SKM-1 treated with dmso at 0.1 percent for 144 hours (cell line): ENCODE data around the gene PHF21B.

Source experiments
- DNase-seq: peaks from one replicate; lab custom pipeline; 2025; ENCODE audit not compliant: unreplicated experiment; lab: John Stamatoyannopoulos, UW

The PHF21B gene

DNA sequence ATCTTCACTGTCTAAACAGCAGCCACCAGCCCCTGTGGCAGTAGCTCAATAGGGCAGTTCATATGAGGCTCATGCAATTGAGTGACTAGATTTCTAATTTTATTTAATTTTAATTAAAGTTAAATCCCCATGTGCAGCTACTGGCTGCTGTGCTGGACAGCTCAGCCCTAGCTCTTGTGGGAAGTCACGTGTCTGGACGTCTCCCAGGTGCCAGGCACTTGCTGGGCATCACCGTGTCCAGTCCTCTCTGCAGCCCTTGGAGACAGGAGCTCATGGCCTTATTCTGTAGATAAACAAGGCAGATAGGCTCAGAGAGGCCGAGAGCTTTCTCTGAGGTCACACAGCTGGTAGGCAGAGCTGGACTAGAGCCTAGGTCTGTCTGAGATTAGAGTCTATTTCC lies 162.4 kb downstream of the PHF21B start:
- DNase-seq, result no peak

DNA sequence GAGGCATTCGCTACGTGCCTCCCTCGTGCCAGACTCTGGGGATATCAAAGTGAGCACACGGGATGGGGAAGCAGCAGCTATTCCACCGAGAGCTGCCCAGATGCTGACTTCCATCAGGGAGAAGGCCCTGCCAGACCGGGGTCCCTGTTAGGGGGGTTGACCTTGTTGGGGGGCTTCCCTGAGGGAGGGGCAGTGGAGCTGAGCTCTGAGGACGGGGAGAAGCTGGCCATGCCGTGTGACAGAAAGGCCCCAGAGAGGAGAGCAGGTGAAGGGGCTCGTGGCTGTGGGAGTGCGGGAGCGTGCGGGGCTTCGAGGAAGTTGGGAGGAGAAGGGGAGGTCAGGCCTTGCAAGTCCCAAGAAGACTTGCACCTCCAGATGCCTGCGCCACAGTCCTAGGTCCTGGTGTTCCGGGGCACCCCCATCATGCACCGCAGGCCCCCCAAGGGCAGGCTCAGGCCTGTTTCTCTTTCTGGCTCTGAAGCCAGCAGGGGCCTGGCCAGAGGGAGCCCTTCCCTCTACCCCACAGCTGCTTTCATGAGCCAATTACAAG lies 163.0 kb downstream of the PHF21B start:
- no peak for DNase-seq

DNA sequence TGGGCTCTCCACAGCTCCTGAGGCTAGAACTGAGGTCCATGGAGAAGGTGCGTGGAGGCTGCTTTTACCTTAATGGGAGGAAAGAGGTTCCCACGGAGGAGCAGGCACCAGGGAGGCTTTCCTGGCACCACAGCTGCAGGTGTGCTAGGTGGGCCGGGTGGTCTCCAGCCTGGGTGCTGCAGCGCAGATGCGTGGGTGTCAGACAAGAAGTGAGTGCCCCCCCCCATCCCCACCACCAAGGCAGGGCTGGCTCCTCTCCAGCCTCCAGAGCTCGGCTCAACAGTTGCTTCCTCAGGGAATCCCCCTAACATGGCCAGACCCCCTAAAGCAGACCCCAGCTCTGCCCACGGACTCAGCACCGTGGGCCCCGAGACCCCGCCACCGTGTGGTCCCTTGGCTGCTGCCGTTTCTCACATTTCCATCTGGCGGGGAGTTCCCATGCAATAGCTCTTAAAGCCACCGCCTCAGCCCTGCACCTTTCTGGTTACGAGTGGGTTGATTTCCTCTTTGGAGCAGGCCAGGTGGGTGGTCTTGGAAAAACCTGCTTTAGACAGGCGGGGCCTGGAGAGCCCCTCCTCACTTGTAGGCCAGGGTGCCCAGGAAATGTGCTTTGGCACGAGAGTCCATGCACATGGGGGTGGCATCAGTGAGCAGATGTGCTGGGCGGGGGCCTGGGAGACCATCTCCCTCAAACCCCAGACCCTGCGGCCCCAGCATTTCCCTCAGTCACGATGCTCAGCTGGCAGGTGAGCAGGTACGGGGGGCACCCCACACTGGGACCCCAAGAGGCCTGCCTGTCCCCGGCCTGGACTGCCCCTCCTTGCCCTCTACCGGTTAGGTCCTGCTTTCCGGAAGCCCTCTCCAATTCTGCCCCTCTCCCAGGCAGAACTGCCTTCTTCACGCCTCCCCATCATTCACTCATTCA lies 163.7 kb downstream of the PHF21B start:
- no peak for DNase-seq

DNA sequence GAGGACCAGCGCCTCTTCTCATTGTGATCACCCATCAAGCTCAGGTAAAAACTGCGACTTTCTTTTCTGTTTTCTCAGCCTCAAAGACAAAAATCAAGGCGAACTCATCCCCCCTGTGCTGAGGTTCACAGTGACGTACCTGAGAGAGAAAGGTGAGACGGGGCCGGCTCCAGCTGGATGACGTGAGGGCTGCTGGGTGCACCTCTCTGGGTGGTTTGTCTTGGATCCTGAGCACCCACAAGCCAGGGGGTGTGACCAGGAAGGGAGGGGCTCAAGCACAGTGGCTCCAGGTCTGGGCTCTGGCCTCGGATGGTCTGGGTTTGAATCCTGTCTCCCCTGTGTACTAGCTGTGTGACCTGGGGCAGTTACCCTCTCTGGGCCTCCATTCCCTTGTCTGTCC lies 164.6 kb downstream of the PHF21B start:
- no peak for DNase-seq

- DNase-seq, result no peak
Measured at GRCh38 chr22:44842417-44842816, 167.4 kb downstream of the PHF21B start.

GRCh38 chr22:44840611-44841322 lies 169.0 kb downstream of the PHF21B start:
- DNase-seq, result no peak

- no peak for DNase-seq
Measured at GRCh38 chr22:44839721-44840120, 170.1 kb downstream of the PHF21B start.

GRCh38 chr22:44839061-44839460 lies 170.7 kb downstream of the PHF21B start:
- DNase-seq, result no peak

DNA sequence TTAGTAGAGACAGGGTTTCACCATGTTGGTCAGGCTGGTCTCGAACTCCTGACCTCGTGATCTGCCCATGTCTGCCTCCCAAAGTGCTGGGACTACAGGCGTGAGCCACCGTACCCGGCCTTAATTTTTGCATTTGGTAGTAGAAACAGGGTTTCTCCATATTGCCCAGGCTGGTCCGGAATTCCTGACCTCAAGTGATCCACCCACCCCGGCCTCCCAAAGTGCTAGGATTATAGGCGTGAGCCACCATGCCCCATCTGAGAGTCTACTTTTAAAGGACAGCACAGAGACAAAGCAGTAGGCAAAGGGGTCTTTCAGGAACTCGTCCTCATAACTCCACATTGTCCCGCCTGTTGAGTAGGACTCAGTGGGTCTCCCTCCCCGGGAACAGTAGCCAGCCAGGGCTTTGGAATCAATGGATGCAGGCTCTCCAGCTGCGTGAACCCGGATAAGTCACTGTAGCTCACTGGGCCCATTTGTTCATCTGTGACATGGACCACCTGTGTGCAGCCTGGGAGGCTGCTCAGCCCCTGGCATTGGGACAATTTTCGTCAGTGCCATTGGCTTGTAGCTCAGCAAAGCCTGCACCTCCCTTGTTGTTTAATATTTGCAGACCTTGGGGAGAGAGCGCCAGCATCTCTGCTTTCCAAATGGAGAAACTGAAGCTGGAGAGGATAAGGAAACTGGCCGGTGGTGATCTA lies 171.3 kb downstream of the PHF21B start:
- DNase-seq, result no peak

DNA sequence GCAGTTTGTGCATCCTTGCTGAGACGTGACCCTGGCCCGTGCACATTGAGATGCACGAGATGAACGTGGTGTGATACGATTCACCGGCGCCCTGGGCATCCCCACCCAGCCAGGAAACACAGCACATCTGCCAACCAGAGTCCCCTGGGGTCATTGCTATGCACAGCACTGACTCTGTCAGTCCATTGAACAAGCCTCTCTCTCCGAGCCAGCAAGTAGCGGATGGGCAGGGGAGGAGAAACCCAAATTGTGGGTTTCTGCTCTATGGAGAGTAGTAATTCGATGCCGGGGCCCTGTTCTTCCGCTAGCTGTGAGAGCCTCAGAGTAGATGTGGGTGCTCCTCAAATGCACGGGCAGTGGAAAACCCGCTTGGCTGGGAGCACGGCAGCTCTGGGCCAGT lies 172.3 kb downstream of the PHF21B start:
- no peak for DNase-seq

DNA sequence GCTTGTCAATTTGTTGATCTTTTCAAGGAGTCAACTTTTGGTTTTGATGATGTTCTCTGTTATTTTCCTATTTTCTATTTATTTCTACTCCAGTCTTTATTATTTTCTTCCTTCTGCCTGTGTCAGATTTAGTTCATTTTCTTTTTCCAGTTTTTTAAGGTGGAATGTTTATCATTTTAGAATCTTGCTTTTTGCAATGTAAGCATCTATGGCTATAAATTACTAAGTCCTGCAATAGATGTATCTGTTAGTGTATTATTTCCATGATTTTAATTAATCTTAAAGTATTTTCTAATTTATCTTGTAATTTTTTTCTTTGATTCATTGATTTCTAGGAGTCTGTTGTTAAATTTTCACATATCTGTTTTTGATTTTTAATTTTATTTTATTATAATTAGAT lies 175.7 kb downstream of the PHF21B start:
- no peak for DNase-seq

- DNase-seq, result no peak
Measured at GRCh38 chr22:44831885-44832284, 177.9 kb downstream of the PHF21B start.
